Mucosa of descending colon (tissue), 3 donors: ENCODE results near the gene NPEPL1. TPM values are rescaled to one million over a fixed set of nuclear protein-coding genes. Genes with fewer than 3 reads are reported as not detected.

Experiments
- ATAC-seq: fragments of 200-7000 bp; cut with Tn5 transposase; one replicate; pipeline ENCODE4 v1.9.1; 2020; ENCODE audit warnings: mild to moderate bottlenecking, moderate library complexity
- DNase-seq, 3 donors: peaks; one replicate each; pipeline ENCODE4 v3.0.0-alpha.2; 2020
- H3K36me3 ChIP-seq: fragments of 200-600 bp; one replicate; pipeline ENCODE4 v1.8.0; 2021; ENCODE audit warnings: low read depth, mild to moderate bottlenecking
- H3K4me1 ChIP-seq: fragments of 200-600 bp; one replicate; pipeline ENCODE4 v1.8.0; 2021; ENCODE audit warnings: low read depth, mild to moderate bottlenecking
- H3K4me3 ChIP-seq: fragments of 200-600 bp; one replicate; pipeline ENCODE4 v1.8.0; 2021; ENCODE audit warnings: mild to moderate bottlenecking
- H3K9me3 ChIP-seq: fragments of 200-600 bp; one replicate; pipeline ENCODE4 v1.8.0; 2021; ENCODE audit warnings: mild to moderate bottlenecking
- intact Hi-C, 2 donors: fragments of 100-400 bp; cut with DNase I in 1 of 2; cut with micrococcal nuclease in 1 of 2; formaldehyde crosslinking; loops; one replicate each; pipeline versions ENCODE4 v1.11.0 to v1.11.1; 2022; cut with DNase I, micrococcal nuclease
- total RNA-seq, 3 donors: library from RNA; stranded (reverse); fragmentation: NEBNext Ultra II Directional in 2 of 3; extraction: Animal tissue kit (Norgen Biotek cat#: 25700) in 2 of 3; gene quantifications; one replicate each; pipeline versions ENCODE4 v1.2.1 to v1.2.4, GENCODE V29; 2021 to 2023
- TF ChIP-seq, protein P1 (sequence below): fragments of 200-600 bp; IDR thresholded peaks from one replicate; pipeline ENCODE4 v1.8.0; 2022; ENCODE audit warnings: antibody characterized with exemption, mild to moderate bottlenecking
- donor health status: DM: no; HTN: no; CAD: no; lungs with moderate emphysema.
- donor health status: DM: no; HTN: no; CAD: no.
- donor health status: DM: no; HTN: yes; CAD: no.

The NPEPL1 gene
- total RNA-seq, 3 donors from 2014 or later = 26.8 to 41.6 (median 30.8) TPM

DNA sequence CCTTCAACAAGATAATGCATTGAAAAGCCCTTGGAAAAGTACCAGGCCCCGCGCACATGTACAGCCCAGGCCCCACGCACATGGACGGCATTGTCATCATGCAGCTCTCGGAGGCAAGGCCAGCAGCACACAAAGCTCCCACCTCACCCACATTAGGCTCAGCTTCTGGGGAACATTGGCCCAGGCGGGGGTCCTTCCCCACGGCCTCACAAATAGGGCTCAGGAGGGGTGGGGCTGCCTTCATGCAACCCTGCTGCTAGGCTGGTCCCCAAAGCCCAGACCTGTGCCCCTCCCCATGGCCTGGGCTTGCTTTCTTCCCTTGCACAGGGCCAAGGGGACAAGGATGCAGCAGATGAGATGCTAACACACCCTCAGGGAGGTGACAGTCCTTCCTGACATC is 26.7 kb downstream of the NPEPL1 start:
- Histone ChIP-seq H3K4me3 (no peak overlapping the region), H3K9me3 (no peaks in the 10 kb centered on the region), H3K4me1 (no peaks in the 10 kb centered on the region), H3K36me3 (no peaks in the 10 kb centered on the region)
- intact Hi-C loops = no loop called here
- TF ChIP-seq, protein P1, sequence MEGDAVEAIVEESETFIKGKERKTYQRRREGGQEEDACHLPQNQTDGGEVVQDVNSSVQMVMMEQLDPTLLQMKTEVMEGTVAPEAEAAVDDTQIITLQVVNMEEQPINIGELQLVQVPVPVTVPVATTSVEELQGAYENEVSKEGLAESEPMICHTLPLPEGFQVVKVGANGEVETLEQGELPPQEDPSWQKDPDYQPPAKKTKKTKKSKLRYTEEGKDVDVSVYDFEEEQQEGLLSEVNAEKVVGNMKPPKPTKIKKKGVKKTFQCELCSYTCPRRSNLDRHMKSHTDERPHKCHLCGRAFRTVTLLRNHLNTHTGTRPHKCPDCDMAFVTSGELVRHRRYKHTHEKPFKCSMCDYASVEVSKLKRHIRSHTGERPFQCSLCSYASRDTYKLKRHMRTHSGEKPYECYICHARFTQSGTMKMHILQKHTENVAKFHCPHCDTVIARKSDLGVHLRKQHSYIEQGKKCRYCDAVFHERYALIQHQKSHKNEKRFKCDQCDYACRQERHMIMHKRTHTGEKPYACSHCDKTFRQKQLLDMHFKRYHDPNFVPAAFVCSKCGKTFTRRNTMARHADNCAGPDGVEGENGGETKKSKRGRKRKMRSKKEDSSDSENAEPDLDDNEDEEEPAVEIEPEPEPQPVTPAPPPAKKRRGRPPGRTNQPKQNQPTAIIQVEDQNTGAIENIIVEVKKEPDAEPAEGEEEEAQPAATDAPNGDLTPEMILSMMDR = no peak
- ATAC-seq (no peak), DNase-seq (peak in 1 of 3 donors; percentile 34)

DNA sequence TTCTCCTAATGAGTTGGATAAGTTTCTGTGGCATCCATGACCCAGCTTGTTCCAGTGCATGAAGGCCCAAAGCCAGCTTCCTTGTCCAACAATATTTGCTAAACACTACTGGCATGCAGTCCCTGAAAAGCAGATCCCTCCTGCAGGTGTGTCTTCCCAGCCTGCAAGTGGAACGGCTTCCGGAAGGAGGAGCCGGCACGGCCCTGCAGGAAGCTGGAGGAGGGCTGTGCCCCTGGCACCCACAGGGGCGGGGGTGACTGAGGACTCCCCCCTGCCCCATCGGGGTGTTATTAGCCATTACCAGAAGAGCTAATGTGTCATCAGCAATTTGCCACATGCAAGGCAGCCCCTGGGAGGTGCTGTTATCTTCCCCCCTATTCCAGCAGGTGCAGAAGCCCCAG is 27.4 kb downstream of the NPEPL1 start:
- TF ChIP-seq, protein P1 = no peak
- Histone ChIP-seq H3K4me3 (no peak overlapping the region), H3K9me3 (no peaks in the 10 kb centered on the region), H3K36me3 (no peaks in the 10 kb centered on the region), H3K4me1 (no peaks in the 10 kb centered on the region)
- ATAC-seq (peak; percentile 44), DNase-seq (no peak)
- intact Hi-C loops = no loop called here

DNA sequence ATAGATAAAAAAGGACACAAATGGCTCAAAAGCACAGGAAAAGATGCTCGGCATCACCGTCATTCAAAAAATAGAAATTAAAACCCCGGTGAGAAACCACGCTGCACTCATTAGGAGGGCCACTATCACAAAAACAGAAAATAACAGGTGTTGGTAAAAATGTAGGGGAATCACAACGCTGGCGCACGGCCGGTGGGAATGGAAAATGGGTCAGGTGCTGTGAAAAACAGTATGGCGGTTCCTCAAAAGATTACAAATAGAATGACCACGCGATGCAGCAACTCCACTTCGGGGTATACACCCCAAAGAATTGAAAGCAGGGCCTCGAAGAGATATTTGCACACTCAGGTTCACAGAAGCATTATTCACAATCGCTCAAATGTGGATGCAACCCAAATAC is 28.3 kb downstream of the NPEPL1 start:
- TF ChIP-seq, protein P1 = no peak
- no peaks in the 10 kb centered on the region for H3K4me1 ChIP-seq
- H3K36me3 ChIP-seq = no peaks in the 10 kb centered on the region
- ATAC-seq (no peak), DNase-seq (no peak)
- intact Hi-C loops = no loop called here
- H3K9me3 ChIP-seq = no peaks in the 10 kb centered on the region
- H3K4me3 ChIP-seq = no peak overlapping the region

DNA sequence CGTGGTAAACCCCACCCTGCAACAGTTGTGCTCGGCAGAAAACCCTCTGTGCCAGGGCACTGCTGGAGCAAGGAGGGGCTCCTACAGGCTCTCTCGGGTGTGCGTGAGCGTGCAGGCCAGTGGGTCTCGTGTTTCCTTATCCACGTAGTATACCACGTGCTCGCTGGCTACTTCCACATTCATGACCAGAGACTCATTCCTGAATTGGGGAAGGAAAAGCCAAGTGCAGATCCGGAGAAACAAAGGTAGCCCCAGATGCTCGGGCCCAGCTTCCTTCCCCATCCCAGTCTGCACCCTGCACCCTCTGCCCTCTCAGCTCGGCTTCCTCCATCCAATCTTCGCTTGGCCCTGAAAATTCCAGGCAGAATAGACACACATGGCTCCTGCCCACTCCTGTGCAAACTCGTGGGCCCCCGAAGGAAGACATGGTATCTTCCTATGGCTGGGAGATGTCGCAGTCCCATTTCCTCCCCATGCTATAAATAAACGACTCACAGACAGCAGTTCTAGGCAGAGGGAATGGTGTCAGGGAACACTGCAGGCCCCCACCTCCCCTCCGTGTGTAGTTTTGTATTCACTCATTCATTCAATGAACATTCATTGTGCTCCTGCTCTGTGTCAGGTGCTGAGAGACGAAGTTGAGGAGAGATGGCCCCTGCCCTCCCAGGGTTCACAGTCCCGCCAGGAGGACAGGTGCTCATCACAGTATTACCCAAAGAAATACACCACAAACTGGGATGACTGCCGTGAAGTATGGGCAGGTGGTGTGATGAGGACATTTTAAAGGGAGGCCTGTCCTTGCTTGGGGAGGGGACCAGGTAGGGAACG is 29.6 kb downstream of the NPEPL1 start:
- Histone ChIP-seq H3K4me3 (no peak overlapping the region), H3K9me3 (no peaks in the 10 kb centered on the region), H3K4me1 (no peaks in the 10 kb centered on the region), H3K36me3 (no peaks in the 10 kb centered on the region)
- peak; percentile 26 for ATAC-seq
- peak in 1 of 3 donors; percentile 30 for DNase-seq
- TF ChIP-seq, protein P1 = no peak
- intact Hi-C loops = no loop called here

DNA sequence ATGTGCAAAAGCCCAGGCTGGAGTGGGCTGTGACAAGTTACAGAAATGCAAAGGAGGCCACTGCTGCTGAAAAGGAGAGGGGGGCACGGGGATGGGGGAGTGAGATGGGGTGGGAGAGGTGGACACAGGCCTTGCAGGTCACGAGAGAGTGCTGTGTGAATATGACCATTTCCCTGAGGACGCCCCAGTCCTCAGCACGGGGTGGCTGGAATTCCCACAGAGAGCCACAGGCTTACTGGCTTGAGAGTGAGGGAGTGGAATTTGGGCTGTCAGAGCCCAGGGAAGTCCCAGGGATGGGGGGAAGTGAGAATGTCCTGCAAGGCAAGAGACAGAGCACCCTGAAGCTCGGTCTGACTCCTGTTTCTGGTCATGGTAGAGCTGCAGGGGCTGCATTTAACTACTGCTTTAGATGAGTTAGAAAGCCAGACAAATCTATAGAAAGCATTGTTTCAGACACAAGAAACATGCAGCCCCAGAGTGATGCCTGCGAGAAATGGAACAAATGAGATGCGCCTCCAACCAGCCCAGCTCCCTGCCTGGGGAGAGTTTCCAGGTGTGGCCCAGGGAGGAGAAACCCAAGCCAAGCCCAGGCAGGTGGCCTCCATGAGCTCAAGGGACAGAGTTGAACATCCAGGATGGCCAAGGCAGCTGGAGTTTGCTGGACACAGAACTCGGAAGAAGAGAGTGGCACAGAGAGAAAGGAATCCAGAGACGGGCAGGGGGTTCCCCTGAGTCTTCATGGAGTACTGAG is 30.5 kb downstream of the NPEPL1 start:
- intact Hi-C loops = no loop called here
- Histone ChIP-seq H3K4me1 (no peaks in the 10 kb centered on the region), H3K36me3 (no peaks in the 10 kb centered on the region), H3K9me3 (no peaks in the 10 kb centered on the region), H3K4me3 (no peak overlapping the region)
- TF ChIP-seq, protein P1 = no peak
- no peak for ATAC-seq
- DNase-seq = no peak
